ENCODE data around the gene EPHA2.

GRCh38 chr1:16115468-16115983 is 40.3 kb downstream of the EPHA2 start:
- TF ChIP-seq EP300 (IDR thresholded peaks at IDR 0.05; ENCODE audit: borderline replicate concordance in 1 of 2, low read depth in 1 of 2, low read length in 1 of 2): no peak
- no peak for TF ChIP-seq POLR2AphosphoS5 (IDR thresholded peaks at IDR 0.05; ENCODE audit: low read depth, low read length)
- TF ChIP-seq CTCF (IDR thresholded peaks at IDR 0.05): no peak
